ENCODE results near the gene SCN1B.

The SCN1B gene

DNA sequence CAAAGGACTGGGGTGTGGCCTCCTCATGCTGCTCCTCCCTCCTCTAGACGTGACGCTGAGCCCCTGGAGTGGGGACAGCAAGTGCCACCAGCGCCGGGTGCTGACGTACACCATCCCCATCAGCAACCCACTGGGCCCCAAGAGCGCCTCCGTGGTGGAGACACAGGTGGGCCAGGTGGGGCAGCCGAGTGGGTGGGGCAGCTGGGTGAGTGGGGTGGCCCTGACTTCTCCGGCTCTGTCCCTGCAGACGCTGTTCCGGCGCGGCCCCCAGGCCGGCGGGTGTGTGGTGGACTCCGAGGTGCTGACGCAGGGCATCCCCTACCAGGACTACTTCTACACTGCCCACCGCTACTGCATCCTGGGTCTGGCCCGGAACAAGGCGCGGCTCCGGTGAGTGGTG is 11.1 kb upstream of the SCN1B start:
- Histone ChIP-seq H3K27me3 (replicated peaks) (no peaks in the 10 kb centered on the region), H3K27ac (no peak overlapping the region), H3K36me3 (replicated peaks) (peaks cover 70% of the 10 kb centered on the region), H3K4me3 (ENCODE audit: low read depth, low read length) (no peak overlapping the region)
- in situ Hi-C loops (cut with HindIII; ENCODE audit: low pct_ligation_motif_present, low sequenced_read_pairs): no loop called here
- DNase-seq: no peak
- TF ChIP-seq, protein P1, sequence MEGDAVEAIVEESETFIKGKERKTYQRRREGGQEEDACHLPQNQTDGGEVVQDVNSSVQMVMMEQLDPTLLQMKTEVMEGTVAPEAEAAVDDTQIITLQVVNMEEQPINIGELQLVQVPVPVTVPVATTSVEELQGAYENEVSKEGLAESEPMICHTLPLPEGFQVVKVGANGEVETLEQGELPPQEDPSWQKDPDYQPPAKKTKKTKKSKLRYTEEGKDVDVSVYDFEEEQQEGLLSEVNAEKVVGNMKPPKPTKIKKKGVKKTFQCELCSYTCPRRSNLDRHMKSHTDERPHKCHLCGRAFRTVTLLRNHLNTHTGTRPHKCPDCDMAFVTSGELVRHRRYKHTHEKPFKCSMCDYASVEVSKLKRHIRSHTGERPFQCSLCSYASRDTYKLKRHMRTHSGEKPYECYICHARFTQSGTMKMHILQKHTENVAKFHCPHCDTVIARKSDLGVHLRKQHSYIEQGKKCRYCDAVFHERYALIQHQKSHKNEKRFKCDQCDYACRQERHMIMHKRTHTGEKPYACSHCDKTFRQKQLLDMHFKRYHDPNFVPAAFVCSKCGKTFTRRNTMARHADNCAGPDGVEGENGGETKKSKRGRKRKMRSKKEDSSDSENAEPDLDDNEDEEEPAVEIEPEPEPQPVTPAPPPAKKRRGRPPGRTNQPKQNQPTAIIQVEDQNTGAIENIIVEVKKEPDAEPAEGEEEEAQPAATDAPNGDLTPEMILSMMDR (IDR thresholded peaks at IDR 0.05; ENCODE audit: low read depth, low read length, missing control alignments): no peak

DNA sequence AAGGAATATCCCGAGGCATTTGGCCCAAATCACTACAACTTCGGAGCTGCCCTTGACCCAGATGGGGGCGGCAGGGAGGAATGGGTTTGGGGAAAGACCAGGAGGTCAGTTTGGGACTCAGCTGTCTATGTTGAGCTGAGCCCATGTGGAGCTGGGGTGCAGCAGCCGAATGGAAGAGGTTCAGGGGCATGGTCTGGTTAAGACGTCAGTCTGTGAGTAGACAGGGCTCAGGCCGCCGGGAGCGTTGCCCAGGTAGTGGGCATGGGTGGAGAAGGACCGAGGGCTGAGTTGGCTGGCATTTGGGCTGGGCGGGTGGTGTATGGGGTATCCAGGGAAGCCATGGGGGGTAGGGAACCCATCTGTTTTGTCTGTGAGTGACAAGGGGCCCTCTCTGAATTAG is 9.3 kb upstream of the SCN1B start:
- Histone ChIP-seq H3K4me3 (ENCODE audit: low read depth, low read length) (no peak overlapping the region), H3K27me3 (replicated peaks) (no peaks in the 10 kb centered on the region), H3K36me3 (replicated peaks) (peaks cover 73% of the 10 kb centered on the region), H3K27ac (no peak overlapping the region)
- in situ Hi-C loops (cut with HindIII; ENCODE audit: low pct_ligation_motif_present, low sequenced_read_pairs): no loop called here
- DNase-seq: no peak
- TF ChIP-seq, protein P1 (IDR thresholded peaks at IDR 0.05; ENCODE audit: low read depth, low read length, missing control alignments): no peak

DNA sequence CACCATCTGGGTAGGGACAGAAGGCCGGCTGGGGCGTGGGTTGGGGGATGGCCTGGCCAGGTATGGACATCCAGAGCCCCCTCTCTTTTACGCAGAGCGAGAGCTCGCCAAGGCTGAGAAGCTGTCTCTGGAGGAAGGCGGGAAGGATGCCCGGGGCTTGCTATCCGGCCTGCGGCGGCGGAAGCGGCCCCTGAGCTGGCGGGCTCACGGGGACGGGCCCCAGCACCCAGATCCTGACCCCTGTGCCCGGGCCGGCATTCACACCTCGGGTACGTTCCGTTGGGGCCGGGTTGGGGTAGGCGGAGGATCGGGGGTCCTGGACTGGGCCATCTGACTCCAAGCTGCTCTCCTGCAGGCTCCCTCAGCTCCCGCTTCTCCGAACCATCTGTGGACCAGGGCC is 8.7 kb upstream of the SCN1B start:
- TF ChIP-seq, protein P1 (IDR thresholded peaks at IDR 0.05; ENCODE audit: low read depth, low read length, missing control alignments): no peak
- H3K27ac ChIP-seq: no peak overlapping the region
- no peak overlapping the region for H3K4me3 ChIP-seq (ENCODE audit: low read depth, low read length)
- in situ Hi-C loops (cut with HindIII; ENCODE audit: low pct_ligation_motif_present, low sequenced_read_pairs): no loop called here
- peaks cover 74% of the 10 kb centered on the region for H3K36me3 ChIP-seq (replicated peaks)
- H3K27me3 ChIP-seq (replicated peaks): no peaks in the 10 kb centered on the region
- DNase-seq: no peak

DNA sequence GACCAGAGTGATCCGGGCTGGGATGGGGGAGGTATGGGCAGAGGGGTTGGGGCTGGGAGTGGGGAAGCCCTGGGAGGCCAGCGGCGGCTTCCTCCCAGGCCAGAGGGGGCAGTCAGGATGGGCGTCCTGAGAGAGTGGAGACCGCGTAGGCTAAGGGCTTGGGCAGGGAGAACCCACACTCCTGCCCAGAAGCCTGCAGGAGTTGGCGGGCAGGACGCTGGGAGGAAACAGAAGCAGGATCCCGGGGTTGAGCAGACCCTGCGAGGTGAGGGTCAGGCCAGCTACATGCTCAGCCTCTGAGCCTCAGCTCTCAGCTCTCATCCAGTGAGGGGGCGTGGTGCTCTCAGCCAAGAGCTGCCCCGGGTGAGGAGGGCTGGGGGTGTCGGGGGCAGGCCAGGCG is 7.8 kb upstream of the SCN1B start:
- peaks cover 83% of the 10 kb centered on the region for H3K36me3 ChIP-seq (replicated peaks)

DNA sequence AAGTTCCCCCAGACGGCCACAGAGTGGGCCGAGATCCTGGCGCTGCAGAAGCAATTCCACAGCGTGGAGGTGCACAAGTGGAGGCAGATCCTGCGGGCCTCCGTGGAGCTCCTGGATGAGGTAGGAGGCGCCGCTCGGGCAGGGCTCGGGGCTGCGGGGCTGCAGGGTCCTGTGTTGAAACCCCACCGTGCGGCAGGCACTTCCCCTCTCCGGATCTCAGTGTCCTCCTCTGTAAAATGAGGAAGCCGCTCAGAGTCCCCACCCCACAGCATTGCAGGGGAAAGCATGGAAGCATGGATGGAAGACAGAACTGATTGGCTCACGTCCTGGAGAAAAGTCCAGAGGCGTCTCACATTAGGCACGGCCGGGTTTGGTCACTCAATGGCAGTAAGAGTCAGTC is 6.8 kb upstream of the SCN1B start:
- Histone ChIP-seq H3K27ac (no peak overlapping the region), H3K4me3 (ENCODE audit: low read depth, low read length) (no peak overlapping the region), H3K36me3 (replicated peaks) (peaks cover 87% of the 10 kb centered on the region), H3K27me3 (replicated peaks) (no peaks in the 10 kb centered on the region)
- TF ChIP-seq, protein P1 (IDR thresholded peaks at IDR 0.05; ENCODE audit: low read depth, low read length, missing control alignments): no peak
- in situ Hi-C loops (cut with HindIII; ENCODE audit: low pct_ligation_motif_present, low sequenced_read_pairs): no loop called here
- no peak for DNase-seq

More for the DNA sequence above, 7.8 kb upstream of the SCN1B start:
- Histone ChIP-seq H3K27me3 (replicated peaks) (no peaks in the 10 kb centered on the region), H3K27ac (no peak overlapping the region), H3K4me3 (ENCODE audit: low read depth, low read length) (no peak overlapping the region)
- in situ Hi-C loops (cut with HindIII; ENCODE audit: low pct_ligation_motif_present, low sequenced_read_pairs): no loop called here
- TF ChIP-seq, protein P1 (IDR thresholded peaks at IDR 0.05; ENCODE audit: low read depth, low read length, missing control alignments): no peak
- DNase-seq: no peak

DNA sequence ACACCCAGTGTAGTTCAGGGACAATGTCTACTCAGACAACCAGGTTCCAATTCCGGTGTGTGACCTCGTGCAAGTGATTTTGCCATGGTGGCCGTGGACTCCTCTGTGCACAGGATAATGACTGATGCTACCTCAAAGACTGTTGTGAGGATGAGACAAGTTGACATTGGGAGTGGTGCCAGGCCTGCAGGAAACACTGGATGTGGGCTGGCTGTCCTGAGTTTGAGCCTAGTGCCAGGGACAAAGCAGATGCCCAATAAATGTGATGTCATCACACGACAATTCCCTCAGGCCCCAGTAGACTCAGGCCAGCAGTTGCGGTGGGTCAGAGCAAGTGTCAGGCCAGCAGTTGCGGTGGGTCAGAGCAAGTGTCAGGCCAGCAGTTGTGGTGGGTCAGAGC is 6.2 kb upstream of the SCN1B start:
- H3K27me3 ChIP-seq (replicated peaks): no peaks in the 10 kb centered on the region
- no peak overlapping the region for H3K27ac ChIP-seq
- peaks cover 81% of the 10 kb centered on the region for H3K36me3 ChIP-seq (replicated peaks)
- DNase-seq: no peak
- no peak overlapping the region for H3K4me3 ChIP-seq (ENCODE audit: low read depth, low read length)
- in situ Hi-C loops (cut with HindIII; ENCODE audit: low pct_ligation_motif_present, low sequenced_read_pairs): no loop called here
- TF ChIP-seq, protein P1 (IDR thresholded peaks at IDR 0.05; ENCODE audit: low read depth, low read length, missing control alignments): no peak

Data from brain microvascular endothelial cell (primary cell).